ENCODE data around the gene CYP2J2. TPM values are rescaled to one million over a fixed set of nuclear protein-coding genes. Genes with fewer than 3 reads are reported as not detected.
"Not testable (repeated sequence)": the region's sequence is repeated elsewhere in the genome, so short reads cannot be mapped to it uniquely, and the experiment has no call there.

CYP2J2 gene
- polyA plus RNA-seq, 1 donor (not counting 4 experiments of a cell fraction or from before 2014, with no cell fraction given), result 6.7 TPM

GRCh38 chr1:59915516-59915915 is 11.1 kb downstream of the CYP2J2 start:
- TF ChIP-seq CTCF (optimal IDR thresholded peaks at IDR 0.05 in 1 of 3, IDR thresholded peaks at IDR 0.05 in 1 of 3, conservative IDR thresholded peaks at IDR 0.05 in 1 of 3; ENCODE audit: extremely low read depth in 1 of 3, insufficient read depth in 2 of 3, low read length in 3 of 3) (no peak), EZH2 (IDR thresholded peaks at IDR 0.05; ENCODE audit: low read length) (no peak)
- no peaks in the 10 kb centered on the region for H3K9me1 ChIP-seq (ENCODE audit: control insufficient read depth, extremely low read depth, insufficient read depth, low read length)
- H3K9me3 ChIP-seq (ENCODE audit: control insufficient read depth, low read depth, low read length), result no peaks in the 10 kb centered on the region
- FAIRE-seq, result peak; percentile 58
- no peaks in the 10 kb centered on the region for H3K79me2 ChIP-seq (ENCODE audit: control insufficient read depth, insufficient read depth, low read length)
- no peak overlapping the region for H3K9ac ChIP-seq (ENCODE audit: control insufficient read depth, extremely low read depth, insufficient read depth, low read length)
- H3K4me3 ChIP-seq (ENCODE audit: control insufficient read depth in 2 of 3, extremely low read depth in 1 of 3, insufficient read depth in 2 of 3, low read depth in 1 of 3, low read length in 3 of 3), result no peak overlapping the region
- no peaks in the 10 kb centered on the region for H3K27me3 ChIP-seq (ENCODE audit: control insufficient read depth, extremely low read depth, insufficient read depth, low read length)
- H3K36me3 ChIP-seq (ENCODE audit: control insufficient read depth in 2 of 2, extremely low read depth in 1 of 2, insufficient read depth in 2 of 2, low read length in 2 of 2), result no peaks in the 10 kb centered on the region
- peak overlapping the region; percentile 4 for H2AFZ ChIP-seq (ENCODE audit: control insufficient read depth, low read length)
- DNase-seq (ENCODE audit: low read depth, low spot score), result no peak
- no peak overlapping the region for H3K27ac ChIP-seq (ENCODE audit: control insufficient read depth, insufficient read depth, low read length)
- H4K20me1 ChIP-seq (ENCODE audit: control insufficient read depth, extremely low read depth, insufficient read depth, low read length), result no peaks in the 10 kb centered on the region
- peaks cover 15% of the 10 kb centered on the region for H3K4me1 ChIP-seq (ENCODE audit: control insufficient read depth, extremely low read depth, insufficient read depth, low read length)
- H3K4me2 ChIP-seq (ENCODE audit: control insufficient read depth, extremely low read depth, insufficient read depth, low read depth, low read length), result no peak overlapping the region
- dilution Hi-C loops (cut with MboI; ENCODE audit: extremely low pct_ligation_motif_present, low sequenced_read_pairs), result no loop called here

- H3K9ac ChIP-seq (ENCODE audit: control insufficient read depth, extremely low read depth, insufficient read depth, low read length); H3K4me3 ChIP-seq (ENCODE audit: control insufficient read depth in 2 of 3, extremely low read depth in 1 of 3, insufficient read depth in 2 of 3, low read depth in 1 of 3, low read length in 3 of 3); H2AFZ ChIP-seq (ENCODE audit: control insufficient read depth, low read length); H3K36me3 ChIP-seq (ENCODE audit: control insufficient read depth in 2 of 2, extremely low read depth in 1 of 2, insufficient read depth in 2 of 2, low read length in 2 of 2); H3K27me3 ChIP-seq (ENCODE audit: control insufficient read depth, extremely low read depth, insufficient read depth, low read length); dilution Hi-C loops (cut with MboI; ENCODE audit: extremely low pct_ligation_motif_present, low sequenced_read_pairs); H3K9me1 ChIP-seq (ENCODE audit: control insufficient read depth, extremely low read depth, insufficient read depth, low read length); H3K27ac ChIP-seq (ENCODE audit: control insufficient read depth, insufficient read depth, low read length); H3K4me2 ChIP-seq (ENCODE audit: control insufficient read depth, extremely low read depth, insufficient read depth, low read depth, low read length); H3K79me2 ChIP-seq (ENCODE audit: control insufficient read depth, insufficient read depth, low read length); H4K20me1 ChIP-seq (ENCODE audit: control insufficient read depth, extremely low read depth, insufficient read depth, low read length); H3K9me3 ChIP-seq (ENCODE audit: control insufficient read depth, low read depth, low read length); FAIRE-seq; DNase-seq (ENCODE audit: low read depth, low spot score): not testable (repeated sequence)
- H3K4me1 ChIP-seq (ENCODE audit: control insufficient read depth, extremely low read depth, insufficient read depth, low read length), result peaks cover 15% of the 10 kb centered on the region
Measured at GRCh38 chr1:59914791-59915286, 11.7 kb downstream of the CYP2J2 start.

GRCh38 chr1:59908682-59909081 is 17.9 kb downstream of the CYP2J2 start:
- Histone ChIP-seq H4K20me1 (ENCODE audit: control insufficient read depth, extremely low read depth, insufficient read depth, low read length) (no peaks in the 10 kb centered on the region), H3K4me1 (ENCODE audit: control insufficient read depth, extremely low read depth, insufficient read depth, low read length) (no peaks in the 10 kb centered on the region), H3K9me1 (ENCODE audit: control insufficient read depth, extremely low read depth, insufficient read depth, low read length) (no peaks in the 10 kb centered on the region), H3K36me3 (ENCODE audit: control insufficient read depth in 2 of 2, extremely low read depth in 1 of 2, insufficient read depth in 2 of 2, low read length in 2 of 2) (no peaks in the 10 kb centered on the region), H3K4me2 (ENCODE audit: control insufficient read depth, extremely low read depth, insufficient read depth, low read depth, low read length) (no peak overlapping the region), H3K27ac (ENCODE audit: control insufficient read depth, insufficient read depth, low read length) (no peak overlapping the region), H3K27me3 (ENCODE audit: control insufficient read depth, extremely low read depth, insufficient read depth, low read length) (no peaks in the 10 kb centered on the region), H3K4me3 (ENCODE audit: control insufficient read depth in 2 of 3, extremely low read depth in 1 of 3, insufficient read depth in 2 of 3, low read depth in 1 of 3, low read length in 3 of 3) (no peak overlapping the region), H2AFZ (ENCODE audit: control insufficient read depth, low read length) (no peak overlapping the region), H3K9ac (ENCODE audit: control insufficient read depth, extremely low read depth, insufficient read depth, low read length) (no peak overlapping the region), H3K9me3 (ENCODE audit: control insufficient read depth, low read depth, low read length) (no peaks in the 10 kb centered on the region), H3K79me2 (ENCODE audit: control insufficient read depth, insufficient read depth, low read length) (no peaks in the 10 kb centered on the region)
- DNase-seq (ENCODE audit: low read depth, low spot score), result no peak
- dilution Hi-C loops (cut with MboI; ENCODE audit: extremely low pct_ligation_motif_present, low sequenced_read_pairs), result no loop called here
- no peak for FAIRE-seq
- TF ChIP-seq CTCF (optimal IDR thresholded peaks at IDR 0.05 in 1 of 3, IDR thresholded peaks at IDR 0.05 in 1 of 3, conservative IDR thresholded peaks at IDR 0.05 in 1 of 3; ENCODE audit: extremely low read depth in 1 of 3, insufficient read depth in 2 of 3, low read length in 3 of 3) (no peak), EZH2 (IDR thresholded peaks at IDR 0.05; ENCODE audit: low read length) (no peak)

Measured in keratinocyte (primary cell).